ENCODE results near the gene APOA4.

- TF ChIP-seq CTCF (IDR thresholded peaks at IDR 0.05; ENCODE audit: insufficient read depth, low read length, poor library complexity, severe bottlenecking) (no peak), EZH2phosphoT487 (conservative IDR thresholded peaks at IDR 0.05; ENCODE audit: low read length) (no peak)
These were observed 36.1 kb upstream of the APOA4 start for GRCh38 chr11:116859175-116859574.
